CD1c-positive myeloid dendritic cell (primary cell): Measurements from ENCODE around the gene PSMB11.

Experiments used
- DNase-seq: peaks from one replicate; pipeline ENCODE4 v3.0.0-alpha.2; 2016; ENCODE audit errors: extremely low spot score

The PSMB11 gene

GRCh38 chr14:23043145-23043544 is 1.1 kb downstream of the PSMB11 start:
- DNase-seq, result no peak

DNA sequence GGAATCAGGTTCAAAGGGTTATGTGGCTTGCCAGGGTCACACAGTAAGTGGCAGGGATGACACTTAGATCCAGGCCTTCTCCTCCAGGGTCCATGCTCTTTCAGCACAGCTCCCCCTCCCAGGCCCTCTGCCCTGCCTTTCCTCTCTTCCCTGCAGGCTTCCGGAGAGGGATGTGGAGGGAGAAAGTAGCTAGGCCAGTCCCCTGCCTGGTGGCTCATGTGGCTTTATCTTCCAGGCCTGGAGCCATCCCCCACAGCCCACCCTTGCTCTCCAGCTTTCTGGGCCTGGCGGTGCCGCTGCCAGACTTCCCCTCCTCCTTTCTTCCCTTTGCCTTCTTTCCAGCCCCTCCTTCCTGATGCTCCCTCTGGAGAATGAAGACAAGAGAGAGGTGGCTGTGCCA is 1.7 kb downstream of the PSMB11 start:
- no peak for DNase-seq

DNA sequence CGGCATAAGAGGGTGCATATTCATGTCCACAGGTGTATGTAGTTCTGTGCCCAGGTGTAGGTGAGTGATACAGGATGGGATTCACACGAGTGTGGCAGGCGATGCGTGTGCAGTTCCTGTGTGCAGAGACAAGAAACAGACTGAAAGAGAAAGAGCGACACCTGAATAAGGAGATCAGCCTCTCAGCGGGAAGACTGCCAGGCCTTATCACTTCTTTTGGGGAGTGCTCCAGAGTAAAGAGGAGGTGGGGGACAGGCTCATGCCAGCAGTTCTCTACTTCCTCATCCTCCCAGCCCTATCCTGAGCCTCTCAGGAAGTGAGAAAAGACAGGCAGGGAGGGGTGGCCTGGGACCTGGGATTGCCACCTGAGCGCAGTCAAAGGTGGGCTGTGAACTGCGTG is 2.8 kb downstream of the PSMB11 start:
- DNase-seq, result no peak

DNA sequence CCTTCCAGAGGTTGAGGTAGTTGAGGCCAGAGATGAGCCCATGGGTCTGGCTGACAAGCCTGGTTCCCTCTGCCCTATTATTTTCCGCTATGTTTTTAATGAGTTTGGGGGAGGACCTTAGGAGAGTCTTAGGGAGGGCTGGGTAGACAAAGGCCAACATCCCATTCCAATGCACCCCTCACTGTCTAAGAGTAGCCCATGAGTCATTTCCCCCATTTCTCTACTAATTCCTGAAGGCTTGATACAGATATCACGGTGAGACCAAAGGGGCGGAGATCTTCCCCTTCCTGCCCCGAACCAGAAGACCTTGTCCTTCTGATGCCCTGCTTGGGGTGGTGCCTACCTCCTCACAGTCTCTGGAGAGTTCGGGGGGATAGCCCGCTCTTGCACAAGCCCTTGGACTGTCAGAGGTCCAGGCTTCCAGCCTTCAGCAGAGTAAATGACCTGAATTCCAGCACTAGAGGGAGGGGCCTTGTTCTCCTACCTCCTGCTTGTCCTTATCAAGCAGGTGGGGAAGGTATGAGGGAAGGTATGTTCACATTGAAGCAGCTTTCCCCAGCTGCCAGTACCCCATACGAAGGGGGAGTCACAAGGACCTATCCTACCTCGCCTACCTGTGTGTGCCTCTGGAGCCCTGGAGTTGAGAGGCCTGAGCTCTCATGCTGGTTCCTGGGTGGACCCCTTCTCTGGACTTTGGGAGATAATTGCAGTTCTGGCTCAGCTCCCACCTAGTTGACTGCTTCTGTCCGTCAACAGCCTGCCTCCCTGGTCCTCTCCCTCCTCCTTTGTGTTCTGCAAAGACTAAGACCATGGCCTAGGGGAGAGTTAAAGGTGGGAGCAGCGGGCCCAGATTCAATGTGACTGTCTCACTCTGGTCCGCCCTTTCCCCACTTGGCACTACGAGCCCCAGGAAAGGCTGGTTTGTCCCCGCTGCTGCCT is 3.7 kb downstream of the PSMB11 start:
- DNase-seq, result no peak

- no peak for DNase-seq
Observed at GRCh38 chr14:23047034-23047634, 5.1 kb downstream of the PSMB11 start.

DNA sequence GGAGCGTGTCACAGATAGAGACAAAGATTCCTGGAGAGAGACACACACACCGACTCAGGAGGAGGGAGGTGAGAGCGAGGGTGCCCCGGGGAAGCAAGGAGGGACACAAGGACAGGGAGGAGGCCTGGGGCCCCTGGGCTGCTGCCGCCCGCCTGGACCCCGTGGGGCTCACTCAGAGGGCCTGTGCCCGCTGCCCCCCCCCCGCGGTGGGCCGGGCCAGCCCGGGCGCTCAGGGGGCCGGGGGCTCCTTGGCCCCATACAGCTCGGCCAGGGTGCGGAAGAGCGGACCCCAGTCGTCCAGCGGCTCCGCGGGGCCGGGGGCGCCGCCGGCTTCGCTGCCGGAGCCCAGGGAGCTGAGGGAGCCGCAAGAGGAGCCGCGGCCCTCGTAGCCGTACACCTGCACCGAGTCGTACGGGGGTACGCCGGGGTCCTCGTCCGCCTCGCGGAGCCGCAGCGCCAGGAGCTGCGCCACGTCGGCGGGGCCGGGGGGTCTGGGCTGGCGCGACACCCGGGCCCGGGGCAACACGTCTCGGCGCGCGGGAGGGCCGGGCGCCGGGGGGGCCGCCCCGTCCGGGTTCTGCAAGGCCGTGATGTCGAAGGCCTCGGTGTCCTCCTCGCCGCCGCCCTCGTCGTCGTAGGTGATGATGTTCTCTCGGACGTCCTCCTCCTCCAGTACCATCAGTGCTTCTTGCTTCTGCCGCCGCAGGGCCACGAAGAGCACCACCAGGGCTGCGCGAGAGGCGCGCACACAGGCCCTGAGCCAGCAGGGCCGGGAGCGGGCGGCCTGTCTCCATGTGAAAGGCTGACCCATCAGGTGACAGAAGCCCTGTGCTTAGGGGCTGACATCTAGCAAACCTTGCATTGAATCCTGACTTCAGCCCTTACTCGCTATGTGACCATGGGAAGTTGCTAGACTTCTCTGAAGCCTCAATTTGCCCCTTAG is 6.0 kb downstream of the PSMB11 start:
- DNase-seq, result no peak

GRCh38 chr14:23049011-23049410 is 7.0 kb downstream of the PSMB11 start:
- DNase-seq, result no peak

DNA sequence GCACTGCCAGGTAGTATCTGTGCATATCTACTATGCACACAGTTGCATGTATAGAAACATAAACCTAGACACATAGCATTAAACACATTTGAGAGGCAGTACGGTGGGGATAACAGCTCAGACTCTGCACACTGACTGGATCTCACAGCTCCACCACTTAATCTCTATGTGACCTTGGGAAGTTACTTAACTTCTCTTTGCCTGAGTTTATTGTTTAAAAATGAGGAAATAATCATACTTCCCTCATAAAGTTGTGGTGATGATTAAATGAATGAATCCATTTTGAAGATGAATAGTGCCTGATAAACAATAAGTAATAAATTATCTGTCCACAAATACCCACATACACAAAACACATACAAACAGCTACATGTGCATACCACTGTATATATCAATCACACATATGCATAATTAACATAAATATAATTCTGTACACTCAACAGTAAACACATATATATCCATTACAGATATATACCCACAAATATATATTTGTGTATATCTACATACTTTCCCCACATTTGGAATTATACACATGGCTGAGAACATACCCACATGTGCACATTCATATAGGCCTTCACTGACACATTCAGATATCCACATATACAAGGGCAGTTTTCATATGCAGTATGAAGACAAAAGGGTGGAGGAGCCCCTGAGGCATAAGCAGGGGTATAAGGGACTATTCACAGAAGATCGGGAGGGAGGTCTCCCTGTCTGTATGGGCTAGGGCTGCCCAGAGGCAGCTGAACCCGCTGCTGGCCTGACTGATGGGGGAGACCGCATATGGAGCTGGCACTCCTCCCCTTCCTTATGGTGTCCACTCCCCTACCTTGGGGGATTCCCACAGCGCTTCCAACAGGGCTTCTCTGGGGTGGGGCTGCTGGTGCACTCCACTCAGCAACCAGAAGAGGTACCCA is 9.4 kb downstream of the PSMB11 start:
- peak; percentile 22 for DNase-seq

DNA sequence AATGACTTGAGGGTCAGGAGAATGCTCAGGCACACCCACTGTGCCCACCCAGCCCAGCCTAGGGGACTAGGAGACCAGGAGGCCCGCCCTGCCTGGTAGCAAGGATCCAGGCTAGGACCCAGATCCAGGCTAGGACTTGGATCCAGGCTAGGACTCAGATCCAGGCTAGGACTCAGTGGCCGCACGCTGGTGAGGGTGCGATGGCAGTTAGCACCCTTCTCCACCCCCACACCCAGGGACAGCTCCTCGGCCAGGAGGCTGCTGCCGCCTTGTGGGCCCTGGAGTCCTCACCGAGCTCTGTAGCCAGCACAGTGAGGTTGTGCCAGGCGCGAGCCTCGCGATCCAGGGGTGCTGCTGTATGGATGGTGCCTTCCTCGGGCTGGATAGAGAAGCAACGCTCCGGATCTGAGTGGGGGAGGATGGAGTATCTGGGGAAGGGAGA is 10.2 kb downstream of the PSMB11 start:
- DNase-seq, result no peak

DNA sequence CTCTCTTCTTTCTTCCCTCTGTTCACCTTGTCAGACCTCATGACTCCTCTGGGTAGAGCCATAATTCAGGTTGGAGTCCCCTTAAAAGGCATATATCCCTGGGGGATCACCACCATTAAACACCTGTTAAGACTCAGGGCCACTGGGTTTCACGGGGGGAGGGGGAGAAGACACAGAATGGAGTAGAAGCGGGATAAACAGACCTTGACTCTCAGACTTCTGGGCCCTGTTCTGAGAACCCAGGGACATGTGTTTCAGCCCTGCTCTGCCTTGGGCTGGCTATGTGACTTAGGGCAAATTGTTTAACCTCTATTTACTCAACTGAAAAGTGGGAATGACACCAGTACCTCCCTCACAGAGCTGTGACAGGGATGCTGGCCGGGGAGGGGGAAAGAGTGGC is 10.7 kb downstream of the PSMB11 start:
- no peak for DNase-seq

- no peak for DNase-seq
Observed at GRCh38 chr14:23053426-23053825, 11.4 kb downstream of the PSMB11 start.

- no peak for DNase-seq
Observed at GRCh38 chr14:23054000-23054811, 12.2 kb downstream of the PSMB11 start.

DNA sequence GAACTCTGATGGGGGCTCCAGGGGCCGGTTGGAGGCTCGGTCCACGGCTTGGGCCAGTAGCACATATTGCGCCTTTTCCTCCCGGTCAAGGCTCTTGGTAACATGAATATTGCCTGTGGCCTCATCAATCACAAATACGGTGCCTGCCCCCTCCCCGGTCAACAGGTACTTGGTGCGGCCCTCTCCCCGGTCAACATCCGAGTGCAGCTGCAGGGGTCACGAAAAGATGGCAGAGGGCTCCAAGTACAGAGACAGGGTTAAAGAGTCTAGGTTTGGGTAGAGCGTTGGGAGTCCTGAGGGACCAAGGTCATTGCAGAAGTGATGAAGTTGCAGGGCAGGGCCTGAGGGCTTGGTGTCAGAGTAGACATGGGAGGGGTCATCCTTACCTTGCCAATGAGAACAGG is 13.1 kb downstream of the PSMB11 start:
- no peak for DNase-seq

DNA sequence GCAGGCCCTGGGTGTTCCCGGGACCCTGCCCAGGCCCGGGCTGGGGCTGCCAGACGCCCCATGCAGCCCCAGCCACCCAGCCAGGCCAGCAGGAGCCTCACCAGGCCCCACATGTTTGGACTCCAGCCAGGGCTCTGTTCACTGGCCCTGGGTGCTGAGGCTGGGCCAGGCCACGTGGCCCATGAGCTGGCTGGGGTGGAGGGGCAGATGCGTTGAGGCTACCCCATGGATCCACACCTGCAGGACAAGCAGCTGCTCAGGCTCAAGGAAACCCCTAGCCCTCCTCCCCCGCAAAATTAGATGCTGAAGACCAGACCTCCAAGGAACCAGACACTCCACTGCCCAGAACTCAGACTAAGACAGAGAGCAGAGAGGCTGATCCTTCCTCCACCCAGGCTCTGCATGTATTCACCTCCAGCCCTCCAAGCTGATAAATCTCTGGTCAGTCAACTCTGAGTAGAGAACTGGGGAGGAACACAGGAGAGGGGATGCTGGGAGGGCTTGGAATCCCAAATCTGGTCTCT is 13.7 kb downstream of the PSMB11 start:
- no peak for DNase-seq

GRCh38 chr14:23056145-23056955 is 14.3 kb downstream of the PSMB11 start:
- DNase-seq, result peak; percentile 77

- peak; percentile 51 for DNase-seq
Observed at GRCh38 chr14:23056956-23057756, 15.1 kb downstream of the PSMB11 start, which contains the start of gene CDH24. TSS of gene CDH24 (minus strand) at chr14:23057520. CDS start at chr14:23055733, 1,787 bp downstream.

GRCh38 chr14:23057757-23058653 is 16.0 kb downstream of the PSMB11 start:
- DNase-seq, result peak; percentile 86
